Middle frontal gyrus (tissue), 1 donor: ENCODE results near the gene RASA2.

Experiments
- DNase-seq: peaks from one replicate; pipeline ENCODE4 v3.0.0-alpha.2; 2015; ENCODE audit warnings: low spot score; ENCODE audit errors: extremely low spot score

RASA2 gene

DNA sequence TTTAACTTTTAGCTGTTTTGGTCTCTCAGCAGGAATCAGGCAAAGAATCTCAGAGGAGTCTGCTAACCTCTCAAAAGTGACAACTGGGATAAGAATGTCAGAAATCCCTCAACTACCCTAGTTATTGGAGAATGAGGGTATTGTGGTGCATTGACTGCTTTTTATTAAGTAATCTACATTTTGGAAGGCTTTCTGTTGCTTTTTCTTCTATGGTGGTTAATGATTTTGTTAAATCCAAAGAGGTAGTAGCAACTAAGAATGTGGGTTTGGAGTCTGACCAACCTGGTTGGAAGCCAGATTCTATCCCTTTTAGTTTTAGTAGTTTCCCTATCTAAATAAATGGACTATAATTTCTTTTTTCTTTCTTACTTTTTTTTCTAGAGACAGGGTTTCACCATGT, 156.6 kb downstream of the RASA2 start:
- no peak for DNase-seq

GRCh38 chr3:141643796-141644195, 157.0 kb downstream of the RASA2 start:
- DNase-seq, result no peak

DNA sequence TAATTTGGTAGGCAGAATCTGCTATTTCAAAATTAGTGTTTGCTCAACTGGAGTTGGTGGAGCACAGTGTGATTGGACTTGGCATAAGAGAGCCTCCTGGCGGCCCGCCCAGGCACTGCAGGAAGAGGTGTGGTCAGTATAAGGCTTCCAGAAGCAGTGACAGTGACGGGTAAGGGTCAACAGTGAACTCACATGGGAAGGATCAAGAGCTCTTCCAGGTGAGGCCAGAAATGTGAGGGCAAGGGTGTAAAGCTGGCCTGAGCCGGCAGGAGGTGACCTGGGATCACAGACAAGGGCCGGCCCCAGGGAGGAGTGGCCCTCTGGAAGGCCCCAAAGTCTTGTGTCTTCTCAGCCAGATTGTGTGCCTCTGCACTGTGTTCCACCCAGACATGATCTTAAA, 158.1 kb downstream of the RASA2 start:
- DNase-seq, result no peak

DNA sequence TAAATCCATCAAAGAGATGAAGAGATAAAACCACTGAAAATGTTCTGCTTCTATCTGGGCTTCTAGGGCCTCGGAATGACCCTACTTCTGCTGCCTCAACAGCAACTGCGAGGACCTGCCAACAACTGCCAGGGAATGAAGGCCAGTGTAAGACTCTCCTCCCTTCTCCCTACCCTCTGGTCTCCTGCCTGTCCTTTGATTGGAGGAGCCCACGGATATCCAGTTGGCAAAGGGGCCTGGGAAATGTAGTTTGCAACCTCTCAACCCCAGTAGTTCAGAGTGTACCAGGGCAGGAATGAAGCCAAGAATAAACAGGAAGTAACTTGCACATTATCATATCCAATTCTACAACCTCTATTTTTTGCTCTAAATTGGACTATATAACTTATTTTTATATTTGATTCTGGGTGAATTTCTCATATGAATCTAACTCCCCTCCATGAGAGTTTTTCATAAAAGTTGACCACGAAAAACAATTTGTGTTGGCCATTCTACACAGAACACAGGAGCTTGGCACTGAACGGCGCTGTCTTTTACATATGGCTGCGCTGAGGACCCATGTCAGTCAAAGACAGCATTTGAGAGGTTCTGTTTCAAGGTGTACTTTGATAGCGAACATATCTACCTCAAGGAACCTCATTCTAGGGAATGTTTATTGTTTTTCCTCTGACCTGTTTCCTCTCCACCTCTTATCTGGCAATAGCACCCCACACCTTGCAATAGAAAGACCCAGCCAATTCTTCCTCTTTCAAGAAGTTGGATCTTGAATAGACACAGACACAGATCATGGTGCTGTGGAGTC, 160.1 kb downstream of the RASA2 start:
- no peak for DNase-seq

DNA sequence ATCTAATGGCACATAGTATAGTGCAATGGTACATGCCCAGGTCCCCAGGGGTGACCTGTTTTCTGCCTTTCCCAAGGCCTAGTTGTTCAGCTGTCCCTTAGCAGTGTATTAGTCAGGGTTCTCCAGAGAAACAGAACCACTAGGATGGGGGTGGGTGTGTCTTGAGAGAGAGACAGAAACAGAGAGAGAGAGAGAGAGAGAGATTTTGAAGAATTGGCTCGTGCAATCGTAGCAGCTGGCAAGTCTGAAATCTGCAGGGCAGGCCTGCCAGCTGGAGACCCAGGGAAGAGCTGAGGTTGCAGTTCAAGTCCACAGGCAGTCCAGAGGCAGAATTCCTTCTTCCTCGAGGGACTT, 160.7 kb downstream of the RASA2 start:
- no peak for DNase-seq

GRCh38 chr3:141648055-141648910, 161.5 kb downstream of the RASA2 start:
- no peak for DNase-seq

DNA sequence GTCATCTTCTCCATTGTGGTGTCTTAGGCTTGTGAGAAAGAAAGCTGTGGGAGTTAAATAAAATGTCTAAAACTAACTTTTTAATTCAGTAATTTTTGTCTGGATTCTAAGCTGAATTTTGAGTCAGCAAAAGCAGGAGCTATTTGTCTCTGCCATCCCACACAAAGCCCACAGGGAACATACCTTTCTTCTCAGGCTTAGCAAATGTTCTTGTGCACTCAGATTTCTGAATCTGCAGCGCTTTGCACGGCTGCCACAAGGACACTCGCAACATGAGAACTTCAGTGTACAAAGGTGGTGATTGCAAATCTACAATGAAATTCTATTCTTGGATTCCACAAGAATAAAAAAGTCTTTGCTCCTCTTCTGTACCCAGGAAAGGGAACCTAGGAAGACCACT, 163.0 kb downstream of the RASA2 start:
- DNase-seq, result no peak

DNA sequence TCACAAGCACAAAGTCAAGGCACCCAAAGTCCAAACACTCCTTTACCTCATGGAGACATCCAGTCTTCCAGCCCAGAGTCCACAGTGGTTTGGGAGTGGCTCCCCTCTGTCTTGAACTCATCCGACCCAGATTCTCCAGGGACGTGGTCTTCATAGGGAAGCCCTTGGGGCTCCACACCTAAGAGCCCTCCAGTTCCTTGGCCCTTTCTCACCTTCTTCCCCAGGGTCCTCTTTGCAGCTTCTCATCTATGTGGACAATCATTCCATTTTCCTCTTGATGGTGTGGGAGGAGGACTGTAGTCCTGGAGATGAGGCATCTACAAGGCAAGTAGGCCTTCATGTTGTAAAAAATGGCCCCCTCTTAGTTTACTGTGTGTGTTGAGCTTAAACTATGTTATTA, 164.0 kb downstream of the RASA2 start:
- DNase-seq, result no peak

DNA sequence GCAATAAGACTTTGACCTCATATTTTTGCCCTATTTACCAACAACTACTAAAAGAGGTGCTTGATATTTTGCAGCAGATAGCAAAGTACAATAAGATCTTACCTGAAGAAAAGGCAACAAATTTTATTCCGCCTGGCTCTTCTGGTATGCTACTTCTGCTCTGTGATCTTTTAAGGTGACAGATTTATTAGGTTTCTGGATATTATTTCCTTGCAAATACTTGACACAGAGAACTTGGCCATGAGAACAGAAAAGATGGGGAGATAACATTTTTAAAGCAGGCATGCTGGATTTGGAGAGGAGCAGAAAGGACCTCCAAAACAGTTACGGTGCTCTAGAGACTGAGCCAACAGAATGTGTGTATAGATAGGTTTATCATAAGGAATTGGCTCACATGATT, 164.6 kb downstream of the RASA2 start:
- DNase-seq, result no peak

GRCh38 chr3:141652349-141652748, 165.5 kb downstream of the RASA2 start:
- DNase-seq, result no peak

DNA sequence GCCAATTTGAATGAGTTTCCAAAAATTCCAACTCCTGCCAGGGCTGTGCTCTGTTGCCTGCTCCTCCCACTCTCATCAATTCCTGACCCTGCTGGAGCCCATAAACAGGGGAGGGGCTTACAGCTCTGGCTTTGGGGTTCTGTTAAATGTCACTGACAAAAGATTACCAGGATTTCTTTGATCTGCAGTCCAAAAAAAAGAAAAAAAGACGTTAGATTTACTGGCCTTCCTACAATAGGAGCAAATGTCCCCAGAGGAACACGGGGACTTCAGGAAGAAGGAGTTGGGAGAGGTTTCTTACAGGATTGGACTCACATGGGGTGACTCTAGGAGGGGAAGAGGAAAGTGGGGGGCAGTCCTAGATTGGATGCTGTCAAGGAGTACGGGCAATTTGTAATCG, 167.0 kb downstream of the RASA2 start:
- no peak for DNase-seq

DNA sequence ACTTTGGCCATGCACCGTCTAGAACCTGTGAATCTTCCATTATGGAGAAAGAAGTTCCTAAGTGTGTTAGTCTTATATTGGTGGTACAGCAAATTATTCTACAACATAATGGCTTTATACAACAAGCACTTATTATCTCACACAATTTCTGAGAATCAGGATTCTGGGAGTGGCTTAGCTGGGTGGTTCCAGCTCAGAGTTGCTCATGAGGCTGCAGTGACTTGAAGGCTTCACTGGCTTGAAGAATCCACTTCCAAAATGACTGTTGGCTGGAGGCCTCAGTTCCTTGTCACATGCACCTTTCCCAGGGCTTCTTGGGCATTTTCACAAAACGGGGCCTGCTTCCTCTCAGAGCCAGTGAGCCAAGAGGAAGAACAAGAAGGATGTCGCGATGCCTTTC, 169.0 kb downstream of the RASA2 start:
- no peak for DNase-seq

GRCh38 chr3:141656771-141657170, 169.9 kb downstream of the RASA2 start:
- no peak for DNase-seq

- DNase-seq, result no peak
These were observed 170.7 kb downstream of the RASA2 start for GRCh38 chr3:141657516-141657915.

- no peak for DNase-seq
These were observed 173.2 kb downstream of the RASA2 start for GRCh38 chr3:141659821-141660613.

- no peak for DNase-seq
These were observed 173.8 kb downstream of the RASA2 start for GRCh38 chr3:141660614-141660947.

DNA sequence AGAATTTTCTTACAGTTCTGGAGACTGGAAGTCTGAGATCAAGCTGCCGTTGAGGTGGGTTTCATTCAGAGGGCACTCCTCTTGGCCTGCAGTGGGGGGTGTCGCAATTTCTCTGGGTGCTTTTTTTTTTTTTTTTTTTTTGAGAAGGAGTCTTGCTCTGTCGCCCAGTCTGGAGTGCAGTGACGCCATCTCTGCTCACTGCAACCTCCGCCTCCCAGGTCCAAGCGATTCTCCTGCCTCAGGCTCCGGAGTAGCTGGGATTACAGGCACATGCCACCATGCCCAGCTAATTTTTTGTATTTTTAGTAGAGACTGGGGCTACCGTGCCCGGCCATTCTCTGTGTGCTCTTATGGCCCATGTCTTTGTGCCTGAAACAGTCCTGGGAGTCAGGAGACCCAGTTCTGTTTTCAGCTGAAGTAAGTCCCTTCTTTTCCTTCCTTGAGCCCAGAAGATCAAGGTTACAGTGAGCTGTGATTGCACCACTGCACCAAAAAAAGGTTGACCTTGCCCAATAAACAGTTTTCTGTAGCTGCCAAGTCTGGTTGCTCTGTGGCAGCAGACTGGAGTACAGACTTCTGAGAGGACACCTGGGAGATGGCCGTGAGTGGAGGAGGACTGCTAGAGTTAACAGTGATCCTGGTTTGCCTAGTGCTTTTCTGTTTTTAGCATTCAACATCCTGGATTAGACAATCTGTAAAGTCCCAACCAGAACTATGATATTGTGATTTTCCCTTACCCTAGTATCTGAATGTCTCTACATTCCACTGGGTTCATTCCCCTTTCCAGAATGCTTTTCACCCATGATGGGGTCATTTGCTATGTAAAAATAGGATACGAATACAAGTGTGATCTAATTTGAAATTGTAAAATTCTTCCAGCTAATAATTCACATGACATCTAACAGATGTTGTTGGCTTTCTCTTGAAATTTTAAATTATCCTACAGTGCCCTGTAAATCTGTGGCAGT, 174.7 kb downstream of the RASA2 start:
- no peak for DNase-seq

DNA sequence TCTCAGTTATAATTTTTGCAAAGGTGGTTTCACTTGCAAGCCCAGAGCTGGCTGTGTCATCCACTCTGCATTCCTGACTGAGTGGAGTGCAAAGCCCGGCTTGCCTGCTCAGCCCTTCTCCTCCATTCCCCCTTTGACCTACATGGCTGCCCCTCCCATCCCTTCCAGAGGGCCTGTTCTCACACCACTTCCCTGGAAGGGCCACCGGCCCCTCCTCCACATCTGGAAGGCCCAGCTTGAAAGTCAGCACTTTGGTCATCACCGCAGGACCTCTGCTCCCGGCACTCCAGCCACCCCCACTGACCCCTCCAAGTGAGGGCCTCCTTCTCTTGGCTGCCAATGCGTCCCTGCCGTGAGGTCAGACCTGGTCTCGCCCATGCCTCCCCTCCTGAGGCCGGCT, 177.2 kb downstream of the RASA2 start:
- DNase-seq, result no peak
